Kasumi-1 (cell line): Measurements from ENCODE around the gene PDZD4.

Experiments
- DNase-seq, 2 experiments: peaks; one replicate each; lab custom pipeline; 2025; lab: John Stamatoyannopoulos, UW

Gene PDZD4

GRCh38 chrX:153770601-153771414 lies 59.5 kb downstream of the PDZD4 start:
- no peak for DNase-seq

- no peak for DNase-seq
Measured at GRCh38 chrX:153769865-153770600, 60.3 kb downstream of the PDZD4 start.

- DNase-seq, result no peak
Measured at GRCh38 chrX:153769158-153769864, 61.0 kb downstream of the PDZD4 start.

- DNase-seq, result no peak
Measured at GRCh38 chrX:153768311-153769157, 61.8 kb downstream of the PDZD4 start.

- no peak for DNase-seq
Measured at GRCh38 chrX:153767674-153768055, 62.7 kb downstream of the PDZD4 start.

- DNase-seq, result no peak
Measured at GRCh38 chrX:153766871-153767673, 63.3 kb downstream of the PDZD4 start.

- DNase-seq, result peak; percentile 63 to 65
Measured at GRCh38 chrX:153766098-153766817, 64.1 kb downstream of the PDZD4 start.

GRCh38 chrX:153765138-153766079 lies 64.9 kb downstream of the PDZD4 start:
- DNase-seq, result no peak

- no peak for DNase-seq
Measured at GRCh38 chrX:153764786-153765137, 65.6 kb downstream of the PDZD4 start.

- DNase-seq, result peak; percentile 9 to 43
Measured at GRCh38 chrX:153763989-153764755, 66.2 kb downstream of the PDZD4 start, which contains the start of gene PLXNB3. PLXNB3 (plus strand) TSS chrX:153764249; CDS start chrX:153765536, 1,287 bp downstream.

- DNase-seq, result no peak
Measured at GRCh38 chrX:153763298-153763932, 66.9 kb downstream of the PDZD4 start.

GRCh38 chrX:153762626-153763173 lies 67.6 kb downstream of the PDZD4 start:
- DNase-seq, result no peak

GRCh38 chrX:153761863-153762262 lies 68.5 kb downstream of the PDZD4 start:
- DNase-seq, result no peak

GRCh38 chrX:153755136-153755535 lies 75.2 kb downstream of the PDZD4 start:
- DNase-seq, result no peak
